GM12878 (cell line): ENCODE results near the gene GMDS. TPM values are rescaled to one million over a fixed set of nuclear protein-coding genes. Genes with fewer than 3 reads are reported as not detected.

Experiments used
- ATAC-seq: fragments of 200-7000 bp; cut with Tn5 transposase; 3 replicates; pipeline ENCODE4 v1.9.1; 2020; ENCODE audit warnings: mild to moderate bottlenecking, moderate library complexity
- BruUV-seq: library from RNA; stranded (reverse); fragments of 400-500 nt; replicated peaks from 2 replicates; lab custom pipeline; 2021; lab: Mats Ljungman, UMichigan
- CTCF ChIA-PET: fragments of 300-600 bp; sonication (Branson Sonifier 250); formaldehyde crosslinking; extraction: SDS; loops from one replicate; lab custom pipeline; 2021; ENCODE audit warnings: inconsistent platforms; lab: Yijun Ruan, JAX
- POLR2A ChIA-PET: fragments of 350-600 bp; formaldehyde crosslinking; extraction: SDS; loops from one replicate; lab custom pipeline; 2021; ENCODE audit warnings: inconsistent platforms; lab: Charles Lee
- RAD21 ChIA-PET: fragments of 300-600 bp; sonication (Branson Sonifier 250); formaldehyde crosslinking; loops from one replicate; lab custom pipeline; 2023; ENCODE audit warnings: antibody characterized with exemption; ENCODE audit not compliant: unreplicated experiment; lab: Charles Lee
- SMC1A ChIA-PET: fragments of 300-600 bp; sonication (Branson Sonifier 250); formaldehyde crosslinking; loops from one replicate; lab custom pipeline; 2023; ENCODE audit not compliant: unreplicated experiment, uncharacterized antibody; lab: Charles Lee
- DNase-seq: peaks from one replicate; pipeline ENCODE4 v3.0.0-alpha.2; 2011; ENCODE audit warnings: low read depth, low spot score
- FAIRE-seq: peaks from 3 replicates; lab custom pipeline; 2011; peaks lifted over from hg19 to GRCh38; lab: Jason Lieb, UNC
- H2AFZ ChIP-seq: 2 replicates; pipeline ENCODE4 v1.6.0; 2011; ENCODE audit warnings: low read depth, low read length, control low read depth; ENCODE audit not compliant: control insufficient read depth
- H3K27ac ChIP-seq: 2 replicates; pipeline ENCODE4 v1.5.1; 2011; ENCODE audit warnings: control low read depth; ENCODE audit not compliant: control insufficient read depth, insufficient read depth
- H3K27me3 ChIP-seq, 2 experiments: replicated peaks in 1 of 2; 2 replicates each; pipeline versions ENCODE4 v1.6.0 to v1.6.1; 2011; ENCODE audit warnings: low read length in 1 of 2; ENCODE audit not compliant: control insufficient read depth in 2 of 2, insufficient read depth in 2 of 2
- H3K36me3 ChIP-seq, 2 experiments: 2 replicates each; pipeline ENCODE4 v1.5.1; 2011; ENCODE audit warnings: low read length in 1 of 2; ENCODE audit not compliant: control insufficient read depth in 2 of 2, insufficient read depth in 2 of 2
- H3K4me1 ChIP-seq: 2 replicates; pipeline ENCODE4 v1.6.1; 2011; ENCODE audit warnings: mild to moderate bottlenecking, low read length, moderate library complexity, mixed read lengths; ENCODE audit not compliant: control insufficient read depth, insufficient read depth
- H3K4me2 ChIP-seq: 2 replicates; pipeline ENCODE4 v1.6.0; 2011; ENCODE audit warnings: control low read depth; ENCODE audit not compliant: control insufficient read depth, insufficient read depth
- H3K4me3 ChIP-seq: fragments of 200-600 bp; sonication (generic); 2 replicates; pipeline ENCODE4 v1.5.1; 2016
- H3K79me2 ChIP-seq: 2 replicates; pipeline ENCODE4 v1.6.0; 2011; ENCODE audit warnings: low read length; ENCODE audit not compliant: control insufficient read depth, insufficient read depth
- H3K9ac ChIP-seq: 2 replicates; pipeline ENCODE4 v1.8.0; 2011; ENCODE audit warnings: low read length, control low read depth, mixed read lengths; ENCODE audit not compliant: control insufficient read depth, insufficient read depth
- H3K9me3 ChIP-seq: replicated peaks from 3 replicates; pipeline ENCODE4 v1.5.1; 2011; ENCODE audit warnings: mild to moderate bottlenecking, low read length; ENCODE audit not compliant: control insufficient read depth, insufficient read depth
- H4K20me1 ChIP-seq: 2 replicates; pipeline ENCODE4 v1.6.0; 2011; ENCODE audit not compliant: control insufficient read depth, insufficient read depth
- BMI1 ChIP-seq: fragments of 450-650 bp; IDR thresholded peaks from 2 replicates; pipeline ENCODE4 v1.6.1; 2016; ENCODE audit warnings: mild to moderate bottlenecking, moderate library complexity, borderline replicate concordance
- CREM ChIP-seq: IDR thresholded peaks from 2 replicates; pipeline ENCODE4 v1.6.1; 2014; ENCODE audit warnings: antibody characterized with exemption, low read depth
- HCFC1 ChIP-seq: fragments of 150-350 bp; IDR thresholded peaks from 2 replicates; pipeline ENCODE4 v1.6.1; 2014; ENCODE audit warnings: low read length
- RAD21 ChIP-seq: IDR thresholded peaks from 2 replicates; pipeline ENCODE4 v1.6.1; 2011; ENCODE audit warnings: mild to moderate bottlenecking, low read depth, low read length, moderate library complexity; ENCODE audit not compliant: insufficient read depth
- SMARCA5 ChIP-seq: fragments of 450-650 bp; IDR thresholded peaks from 2 replicates; pipeline ENCODE4 v1.6.1; 2017; ENCODE audit warnings: mild to moderate bottlenecking
- SP1 ChIP-seq: IDR thresholded peaks from one replicate; pipeline ENCODE4 v1.6.1; 2011; ENCODE audit warnings: low read depth, low read length
- WGBS: methylation state at CpG from one replicate; pipeline ENCODE4 v1.1.6; 2016; ENCODE audit warnings: low lambda C conversion rate; ENCODE audit not compliant: insufficient replicate concordance, insufficient coverage; ENCODE audit errors: missing lambda C conversion rate; 5-methylcytosine and 5-hydroxymethylcytosine counted together
- in situ Hi-C: fragments of 300-500 bp; cut with MboI; formaldehyde crosslinking; loops from 9 replicates; pipeline ENCODE4 v1.14.3; 2018; ENCODE audit warnings: mixed read lengths
- intact Hi-C: fragments of 100-400 bp; cut with micrococcal nuclease; formaldehyde crosslinking; loops from one replicate; pipeline ENCODE4 v1.14.2; 2022; ENCODE audit not compliant: unreplicated experiment
- polyA plus RNA-seq, 11 experiments: library from polyadenylated mRNA; depleted of rRNA in 4 of 11; unstranded in 6 of 11; stranded (reverse) in 5 of 11; fragments of >200 nt; fragmentation: Nextera tagmentation in 4 of 11; fragmentation: Illumina TruSeq in 1 of 11; extraction: Ambion mirVana in 4 of 11; extraction: Trizol in 1 of 11; gene quantifications; 1 replicate in 1 of 11; 2 replicates in 10 of 11; pipeline versions ENCODE4 v1.2.1 to v1.2.3, GENCODE V29; 2011 to 2016; ENCODE audit warnings: inconsistent platforms in 2 of 11, missing spikeins in 2 of 11, low read depth in 1 of 11
- total RNA-seq, 4 experiments: library from RNA; depleted of rRNA in 3 of 4; stranded (reverse); fragments of >200 nt in 3 of 4; fragmentation: Illumina TruSeq in 1 of 4; extraction: Trizol in 1 of 4; gene quantifications; 2 replicates each; pipeline versions ENCODE4 v1.2.1 to v1.2.3, GENCODE V29; 2013 to 2021

Gene GMDS
- total and polyA plus RNA-seq, 10 of the 15 experiments (the other 5 are each of a cell fraction or from before 2014, with no cell fraction given) = 0.61 to 53.8 (median 29.3) TPM

DNA sequence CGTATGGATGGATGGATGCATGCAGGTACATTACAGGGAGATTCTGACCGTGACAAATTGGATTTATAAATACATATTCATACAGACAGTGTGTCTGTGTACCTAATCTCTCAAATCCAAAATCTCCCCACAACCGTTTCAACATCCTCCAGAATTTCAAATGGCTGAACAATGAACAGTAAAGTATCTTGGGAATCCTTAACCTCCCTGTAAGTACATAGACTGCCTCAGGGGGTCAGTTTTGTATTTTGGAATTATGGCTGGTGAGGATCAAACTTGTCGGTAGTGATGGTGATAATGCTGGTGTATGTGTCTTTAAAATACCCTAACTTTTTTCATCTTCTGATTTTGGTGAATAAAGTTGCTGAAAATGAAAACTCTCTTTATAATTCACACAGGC lies 389.5 kb downstream of the GMDS start:
- FAIRE-seq (no peak), ATAC-seq (peak; percentile 39), DNase-seq (no peak)
- H4K20me1 ChIP-seq = no peaks in the 10 kb centered on the region
- H3K9me3 ChIP-seq = no peaks in the 10 kb centered on the region
- TSS peak; percentile 21 for BruUV-seq
- WGBS = 69% methylated on average over 4 of the region's 4 CpGs
- RAD21 ChIA-PET = interaction anchor here (0.6 to 1.0 kb wide), 3 partner anchors 14 to 498 kb away, joined by 3 to 4 read pairs (median 4); no protein-coding TSS in a partner anchor
- H3K4me3 ChIP-seq = no peak overlapping the region
- H3K36me3 ChIP-seq = no peaks in the 10 kb centered on the region
- H2AFZ ChIP-seq = peak overlapping the region; percentile 63
- no peak overlapping the region for H3K27ac ChIP-seq
- CTCF ChIA-PET = interaction anchor here (0.9 to 1.3 kb wide), 2 partner anchors 13 to 251 kb away, joined by 3 to 5 read pairs; no protein-coding TSS in a partner anchor
- no peaks in the 10 kb centered on the region for H3K79me2 ChIP-seq
- SMC1A ChIA-PET = interaction anchor here (0.7 to 1.1 kb wide), 6 partner anchors 12 to 498 kb away, joined by 3 to 6 read pairs (median 3); no protein-coding TSS in a partner anchor
- H3K4me1 ChIP-seq = peaks cover 13% of the 10 kb centered on the region
- intact Hi-C loops (loop anchor here (10.0 kb wide), 1 partner anchor 249 kb away; no protein-coding TSS in a partner anchor), in situ Hi-C loops (no loop called here)
- H3K4me2 ChIP-seq = 0 out of 2 replicates have a peak overlapping the region, but pooled peaks have one; percentile 28
- TF ChIP-seq RAD21 = peak; percentile 16; the same call in 1 of the 2 replicates
- no peak for TF ChIP-seq SMARCA5
- H3K27me3 ChIP-seq = no peaks in the 10 kb centered on the region
- POLR2A ChIA-PET = no interaction called here
- H3K9ac ChIP-seq = no peak overlapping the region

GRCh38 chr6:1854296-1854695 lies 391.1 kb downstream of the GMDS start:
- Histone ChIP-seq H3K4me2 (no peak overlapping the region), H3K36me3 (no peaks in the 10 kb centered on the region), H3K27ac (no peak overlapping the region), H3K9ac (no peak overlapping the region), H2AFZ (no peak overlapping the region), H4K20me1 (no peaks in the 10 kb centered on the region), H3K9me3 (no peaks in the 10 kb centered on the region), H3K79me2 (no peaks in the 10 kb centered on the region), H3K4me3 (no peak overlapping the region), H3K4me1 (peaks cover 10% of the 10 kb centered on the region; the same call in 1 of the 2 replicates), H3K27me3 (no peaks in the 10 kb centered on the region)
- 95% methylated on average over 2 of the region's 2 CpGs for WGBS
- in situ Hi-C loops (no loop called here), intact Hi-C loops (loop anchor here (10.0 kb wide), 1 partner anchor 251 kb away; no protein-coding TSS in a partner anchor)
- no TSS peak for BruUV-seq
- TF ChIP-seq SP1 (no peak), HCFC1 (no peak), CREM (no peak), BMI1 (no peak)
- no peak for FAIRE-seq
- SMC1A ChIA-PET = interaction anchor here (1.1 to 2.1 kb wide), 2 partner anchors 10 to 250 kb away, joined by 4 to 9 read pairs; no protein-coding TSS in a partner anchor
- RAD21 ChIA-PET = interaction anchor here (0.7 kb wide), 1 partner anchor 250 kb away, joined by 3 read pairs; no protein-coding TSS in a partner anchor
- no peak for ATAC-seq
- CTCF ChIA-PET = interaction anchor here (0.9 kb wide), 1 partner anchor 251 kb away, joined by 3 read pairs; no protein-coding TSS in a partner anchor
- DNase-seq = no peak
- POLR2A ChIA-PET = no interaction called here
